ENCODE results near the gene CYB561D2. TPM values are rescaled to one million over a fixed set of nuclear protein-coding genes. Genes with fewer than 3 reads are reported as not detected.

The CYB561D2 gene
- total RNA-seq, 1 donor from 2014 or later = 2.2 TPM

DNA sequence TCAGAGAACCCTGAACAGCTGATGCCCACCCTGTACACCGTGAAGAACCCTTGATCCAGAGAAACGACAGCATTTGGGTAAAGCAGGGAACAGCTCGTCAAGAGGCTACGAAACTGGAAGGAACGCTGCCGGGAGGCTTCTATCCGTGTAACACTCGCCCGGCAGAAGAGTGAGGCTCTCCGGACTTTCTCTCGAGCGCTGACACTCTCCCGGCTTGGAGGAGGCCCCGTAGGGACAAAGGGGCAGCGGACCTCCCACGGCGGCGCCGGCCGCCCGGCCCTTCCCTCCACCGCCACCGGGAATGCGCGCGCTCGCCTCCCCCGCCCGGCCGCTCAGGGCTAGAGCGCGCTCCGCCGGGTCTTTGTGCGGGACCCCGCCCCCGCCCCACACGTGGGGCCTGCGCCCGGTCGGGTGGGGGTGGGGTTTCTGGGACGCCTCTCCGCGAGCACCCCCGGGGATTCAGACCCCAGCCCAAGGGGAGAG lies 29.8 kb upstream of the CYB561D2 start:
- H3K9me3 ChIP-seq (ENCODE audit: low read depth) = no peaks in the 10 kb centered on the region
- DNase-seq (ENCODE audit: low spot score) = peak; percentile 97
- peaks cover 35% of the 10 kb centered on the region for H3F3A ChIP-seq (ENCODE audit: low read depth)
- Mint-ChIP-seq H3K36me3 (peaks cover 26% of the 10 kb centered on the region), H3K9me3 (no peaks in the 10 kb centered on the region), H3K4me1 (peaks cover 49% of the 10 kb centered on the region), H3K27ac (peak overlapping the region; percentile 98), H3K4me3 (peak overlapping the region; percentile 99), H3K27me3 (ENCODE audit: insufficient read depth, low read depth) (peaks cover 4% of the 10 kb centered on the region)
- peak overlapping the region; percentile 91 for H3K9ac ChIP-seq
- peak overlapping the region; percentile 84 for H3K4me3 ChIP-seq
- H3K4me1 ChIP-seq = peaks cover 28% of the 10 kb centered on the region
- peaks cover 36% of the 10 kb centered on the region for H4K20me1 ChIP-seq (ENCODE audit: low read depth)
- peaks cover 37% of the 10 kb centered on the region for H3K79me2 ChIP-seq (ENCODE audit: low read depth)
- no peaks in the 10 kb centered on the region for H3K27me3 ChIP-seq
- TF ChIP-seq EZH2 (IDR thresholded peaks at IDR 0.05) = no peak
- no peak for TF ChIP-seq EZH2phosphoT487 (IDR thresholded peaks at IDR 0.05)
- TF ChIP-seq, protein P1, sequence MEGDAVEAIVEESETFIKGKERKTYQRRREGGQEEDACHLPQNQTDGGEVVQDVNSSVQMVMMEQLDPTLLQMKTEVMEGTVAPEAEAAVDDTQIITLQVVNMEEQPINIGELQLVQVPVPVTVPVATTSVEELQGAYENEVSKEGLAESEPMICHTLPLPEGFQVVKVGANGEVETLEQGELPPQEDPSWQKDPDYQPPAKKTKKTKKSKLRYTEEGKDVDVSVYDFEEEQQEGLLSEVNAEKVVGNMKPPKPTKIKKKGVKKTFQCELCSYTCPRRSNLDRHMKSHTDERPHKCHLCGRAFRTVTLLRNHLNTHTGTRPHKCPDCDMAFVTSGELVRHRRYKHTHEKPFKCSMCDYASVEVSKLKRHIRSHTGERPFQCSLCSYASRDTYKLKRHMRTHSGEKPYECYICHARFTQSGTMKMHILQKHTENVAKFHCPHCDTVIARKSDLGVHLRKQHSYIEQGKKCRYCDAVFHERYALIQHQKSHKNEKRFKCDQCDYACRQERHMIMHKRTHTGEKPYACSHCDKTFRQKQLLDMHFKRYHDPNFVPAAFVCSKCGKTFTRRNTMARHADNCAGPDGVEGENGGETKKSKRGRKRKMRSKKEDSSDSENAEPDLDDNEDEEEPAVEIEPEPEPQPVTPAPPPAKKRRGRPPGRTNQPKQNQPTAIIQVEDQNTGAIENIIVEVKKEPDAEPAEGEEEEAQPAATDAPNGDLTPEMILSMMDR (IDR thresholded peaks at IDR 0.05) = no peak
- peak overlapping the region; percentile 88 for H3K4me2 ChIP-seq
- peak overlapping the region; percentile 99 for H3K27ac ChIP-seq
- H3K36me3 ChIP-seq = no peaks in the 10 kb centered on the region
- H2AFZ ChIP-seq (replicated peaks) = peak overlapping the region; percentile 95

- Mint-ChIP-seq H3K36me3 (peaks cover 22% of the 10 kb centered on the region), H3K9me3 (no peaks in the 10 kb centered on the region), H3K27me3 (ENCODE audit: insufficient read depth, low read depth) (peaks cover 4% of the 10 kb centered on the region), H3K4me3 (peak overlapping the region; percentile 88), H3K27ac (peak overlapping the region; percentile 100), H3K4me1 (peaks cover 47% of the 10 kb centered on the region)
- Histone ChIP-seq H3K36me3 (no peaks in the 10 kb centered on the region), H3K4me3 (peak overlapping the region; percentile 84), H3K4me1 (peaks cover 28% of the 10 kb centered on the region), H3K27ac (peak overlapping the region; percentile 99), H3K79me2 (ENCODE audit: low read depth) (peaks cover 40% of the 10 kb centered on the region), H4K20me1 (ENCODE audit: low read depth) (peaks cover 36% of the 10 kb centered on the region), H3K9me3 (ENCODE audit: low read depth) (no peaks in the 10 kb centered on the region), H3K4me2 (peak overlapping the region; percentile 88), H3F3A (ENCODE audit: low read depth) (peaks cover 35% of the 10 kb centered on the region), H3K9ac (peak overlapping the region; percentile 91), H2AFZ (replicated peaks) (peak overlapping the region; percentile 95), H3K27me3 (no peaks in the 10 kb centered on the region)
- peak; percentile 97 for DNase-seq (ENCODE audit: low spot score)
- TF ChIP-seq EZH2phosphoT487 (IDR thresholded peaks at IDR 0.05) = no peak
- TF ChIP-seq, protein P1 (IDR thresholded peaks at IDR 0.05) = peak; percentile 76
These were observed 29.1 kb upstream of the CYB561D2 start for GRCh38 chr3:50321336-50322114.

DNA sequence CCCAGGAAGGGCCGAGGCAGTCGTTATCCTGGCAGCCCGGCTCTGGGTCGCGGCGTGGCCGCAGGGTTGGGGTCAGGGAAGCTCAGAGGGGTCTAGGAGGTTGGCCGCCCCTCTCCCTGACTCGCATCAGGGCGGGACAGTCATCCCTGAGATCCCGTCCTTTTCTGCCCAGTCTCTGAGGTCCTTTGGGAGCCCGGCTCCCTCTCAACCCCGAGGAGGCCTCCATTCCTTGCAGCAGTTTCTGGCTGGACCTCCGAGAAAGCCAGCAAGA lies 28.6 kb upstream of the CYB561D2 start:
- no peak overlapping the region for H3K27ac Mint-ChIP-seq
- Histone ChIP-seq H3K4me3 (peak overlapping the region; percentile 84), H3K9ac (no peak overlapping the region), H3K9me3 (ENCODE audit: low read depth) (no peaks in the 10 kb centered on the region), H3K36me3 (no peaks in the 10 kb centered on the region), H4K20me1 (ENCODE audit: low read depth) (peaks cover 37% of the 10 kb centered on the region), H3K4me2 (peak overlapping the region; percentile 88), H3K27me3 (no peaks in the 10 kb centered on the region), H3F3A (ENCODE audit: low read depth) (peaks cover 35% of the 10 kb centered on the region), H2AFZ (replicated peaks) (peak overlapping the region; percentile 30), H3K27ac (no peak overlapping the region), H3K79me2 (ENCODE audit: low read depth) (peaks cover 45% of the 10 kb centered on the region), H3K4me1 (peaks cover 30% of the 10 kb centered on the region)
- H3K4me1 Mint-ChIP-seq = peaks cover 51% of the 10 kb centered on the region
- H3K36me3 Mint-ChIP-seq = peaks cover 20% of the 10 kb centered on the region
- H3K9me3 Mint-ChIP-seq = no peaks in the 10 kb centered on the region
- H3K27me3 Mint-ChIP-seq (ENCODE audit: insufficient read depth, low read depth) = peaks cover 4% of the 10 kb centered on the region
- H3K4me3 Mint-ChIP-seq = peak overlapping the region; percentile 88
- no peak for DNase-seq (ENCODE audit: low spot score)
- TF ChIP-seq, protein P1 (IDR thresholded peaks at IDR 0.05) = no peak
- no peak for TF ChIP-seq EZH2 (IDR thresholded peaks at IDR 0.05)
- TF ChIP-seq EZH2phosphoT487 (IDR thresholded peaks at IDR 0.05) = no peak
